ENCODE results near the gene IQGAP1. TPM values are rescaled to one million over a fixed set of nuclear protein-coding genes. Genes with fewer than 3 reads are reported as not detected.
A peak's percentile ranks its signal among the peaks of the same experiment; 100 is the strongest.
"Not testable (repeated sequence)": the region's sequence is repeated elsewhere in the genome, so short reads cannot be mapped to it uniquely, and the experiment has no call there.

IQGAP1 gene
- total RNA-seq, 1 donor from 2014 or later: 99.1 TPM

GRCh38 chr15:90523373-90523772 lies 135.3 kb downstream of the IQGAP1 start:
- no peaks in the 10 kb centered on the region for H3K27me3 ChIP-seq
- no peak for DNase-seq (ENCODE audit: low spot score in 2 of 2)
- no peak overlapping the region for H3K27ac ChIP-seq
- intact Hi-C loops (cut with DNase I): loop anchor here (10.0 kb wide), 1 partner anchor 361 kb away; the partner anchor contains the start of gene FES
- H3K36me3 ChIP-seq: no peaks in the 10 kb centered on the region
- H3K4me3 ChIP-seq: no peak overlapping the region
- no peaks in the 10 kb centered on the region for H3K4me1 ChIP-seq
- TF ChIP-seq CTCF (IDR thresholded peaks at IDR 0.05): no peak
- H3K9me3 ChIP-seq: no peaks in the 10 kb centered on the region

GRCh38 chr15:90524018-90524803 lies 136.2 kb downstream of the IQGAP1 start:
- not testable (repeated sequence) for H3K27me3 ChIP-seq; H3K4me3 ChIP-seq; H3K4me1 ChIP-seq; DNase-seq (ENCODE audit: low spot score in 2 of 2); H3K9me3 ChIP-seq; H3K36me3 ChIP-seq; H3K27ac ChIP-seq
- intact Hi-C loops (cut with DNase I): loop anchor here (10.0 kb wide), 1 partner anchor 361 kb away; the partner anchor contains the start of gene FES

GRCh38 chr15:90529011-90529370 lies 140.9 kb downstream of the IQGAP1 start:
- DNase-seq (ENCODE audit: low spot score in 2 of 2): no peak
- H3K27ac ChIP-seq: peak overlapping the region; percentile 88 to 95
- H3K27me3 ChIP-seq: no peaks in the 10 kb centered on the region
- TF ChIP-seq CTCF (IDR thresholded peaks at IDR 0.05): no peak
- no peaks in the 10 kb centered on the region for H3K36me3 ChIP-seq
- intact Hi-C loops (cut with DNase I): loop anchor here (2.0 to 10.0 kb wide), 2 partner anchors 82 to 356 kb away; partner anchors contain the start of gene FES
- H3K4me1 ChIP-seq: peaks cover 6 to 20% of the 10 kb centered on the region in 2 donors
- H3K4me3 ChIP-seq: peak overlapping the region; percentile 86 to 90
- H3K9me3 ChIP-seq: no peaks in the 10 kb centered on the region

- no peaks in the 10 kb centered on the region for H3K9me3 ChIP-seq
Observed at GRCh38 chr15:90529371-90530249, 141.6 kb downstream of the IQGAP1 start, which contains the start of gene CRTC3. TSS of gene CRTC3 (plus strand) at chr15:90529923. CDS start at chr15:90530072, 149 bp downstream.

GRCh38 chr15:90530250-90531051 lies 142.4 kb downstream of the IQGAP1 start:
- peak in 1 of 3 experiments; percentile 5 for TF ChIP-seq CTCF (IDR thresholded peaks at IDR 0.05)
- Histone ChIP-seq H3K27me3 (no peaks in the 10 kb centered on the region), H3K36me3 (no peaks in the 10 kb centered on the region), H3K4me3 (peak overlapping the region; percentile 86 to 90), H3K9me3 (no peaks in the 10 kb centered on the region), H3K4me1 (peaks cover 6 to 26% of the 10 kb centered on the region in 2 donors), H3K27ac (peak overlapping the region; percentile 88 to 95)
- DNase-seq (ENCODE audit: low spot score in 2 of 2): peak in 1 of 2 donors; percentile 73
- intact Hi-C loops (cut with DNase I): loop anchor here (1.0 kb wide), 1 partner anchor 23 kb away; no protein-coding TSS in a partner anchor

More at GRCh38 chr15:90529371-90530249, 141.6 kb downstream of the IQGAP1 start, which contains the start of gene CRTC3:
- TF ChIP-seq CTCF (IDR thresholded peaks at IDR 0.05): no peak
- H3K27ac ChIP-seq: peak within 1 kb of the TSS; percentile 88 to 95
- H3K36me3 ChIP-seq: no peaks in the 10 kb centered on the region
- DNase-seq (ENCODE audit: low spot score in 2 of 2): peak in 1 of 2 donors; percentile 75
- H3K4me1 ChIP-seq: peaks cover 6 to 20% of the 10 kb centered on the region in 2 donors
- H3K27me3 ChIP-seq: no peaks in the 10 kb centered on the region
- intact Hi-C loops (cut with DNase I): loop anchor here (1.0 to 10.0 kb wide), 3 partner anchors 24 to 355 kb away; partner anchors contain the start of gene FES
- peak within 1 kb of the TSS; percentile 86 to 90 for H3K4me3 ChIP-seq

Measured in ascending aorta (tissue), 2 donors.